HG03103 (cell line): ENCODE measurements around the gene OAF.
"Not testable (repeated sequence)": the region's sequence is repeated elsewhere in the genome, so short reads cannot be mapped to it uniquely, and the experiment has no call there.

Experiments used
- ATAC-seq: cut with Tn5 transposase; IDR thresholded peaks from one replicate; pipeline ENCODE4 v1.9.1; 2021; ENCODE audit warnings: low read depth; ENCODE audit not compliant: unreplicated experiment

Gene OAF

GRCh38 chr11:120236169-120237107 lies 25.6 kb downstream of the OAF start:
- ATAC-seq: no peak

DNA sequence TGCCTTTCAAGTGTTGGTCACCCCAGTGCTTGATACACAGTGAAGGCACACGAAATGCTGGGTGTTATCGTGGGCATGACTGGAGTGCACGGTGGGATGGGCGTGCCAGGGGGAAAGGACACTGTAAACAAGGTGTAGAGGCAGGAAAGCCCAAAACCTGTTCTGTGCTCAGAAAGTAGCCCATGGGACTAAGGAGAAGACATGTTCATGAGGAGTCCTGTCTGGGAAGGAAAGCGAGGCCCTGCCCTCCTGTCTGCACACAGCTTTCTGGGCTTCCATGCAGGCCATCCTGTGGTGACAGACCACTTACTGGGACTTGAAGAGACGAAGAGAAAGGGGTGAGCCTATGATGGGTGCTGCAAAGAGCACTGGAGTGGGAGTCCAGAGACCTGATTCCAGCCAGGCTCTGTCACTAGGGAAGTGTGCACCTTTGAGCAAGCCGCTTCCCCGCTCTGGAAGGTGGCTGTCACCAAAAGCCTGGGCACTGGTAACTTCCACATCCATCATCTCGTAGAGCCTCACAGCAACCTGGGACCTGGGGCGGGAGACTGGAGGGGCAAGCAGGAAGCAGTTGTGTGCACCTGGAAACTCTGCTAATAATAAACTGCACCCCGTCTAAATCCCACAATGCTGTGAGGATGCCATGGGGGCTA lies 28.3 kb downstream of the OAF start:
- no peak for ATAC-seq

- ATAC-seq: no peak
Observed at GRCh38 chr11:120239713-120240640, 29.1 kb downstream of the OAF start, which contains the start of gene POU2F3. TSS of gene POU2F3 (plus strand) at chr11:120240140. CDS start at chr11:120240344, 204 bp downstream.

DNA sequence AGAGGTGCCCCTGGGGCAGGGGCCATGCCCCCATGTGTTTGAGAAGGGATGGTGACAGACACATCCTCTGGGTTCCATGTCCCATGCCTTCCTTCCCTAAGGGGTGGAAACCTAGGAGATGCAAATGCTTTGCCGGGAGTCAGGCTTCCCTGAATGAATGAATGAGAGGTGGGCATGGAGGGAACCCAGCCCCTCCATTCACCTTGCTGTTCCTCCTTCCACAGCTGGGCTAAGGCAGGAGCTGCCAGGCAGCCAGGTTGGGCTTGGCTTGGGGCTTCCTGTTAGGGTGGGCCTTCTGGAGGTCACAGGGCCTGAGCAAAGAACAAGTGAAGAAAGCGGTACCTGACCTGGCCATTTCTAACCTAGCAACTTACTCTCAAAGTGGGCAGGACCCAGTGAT lies 30.0 kb downstream of the OAF start:
- ATAC-seq: no peak

DNA sequence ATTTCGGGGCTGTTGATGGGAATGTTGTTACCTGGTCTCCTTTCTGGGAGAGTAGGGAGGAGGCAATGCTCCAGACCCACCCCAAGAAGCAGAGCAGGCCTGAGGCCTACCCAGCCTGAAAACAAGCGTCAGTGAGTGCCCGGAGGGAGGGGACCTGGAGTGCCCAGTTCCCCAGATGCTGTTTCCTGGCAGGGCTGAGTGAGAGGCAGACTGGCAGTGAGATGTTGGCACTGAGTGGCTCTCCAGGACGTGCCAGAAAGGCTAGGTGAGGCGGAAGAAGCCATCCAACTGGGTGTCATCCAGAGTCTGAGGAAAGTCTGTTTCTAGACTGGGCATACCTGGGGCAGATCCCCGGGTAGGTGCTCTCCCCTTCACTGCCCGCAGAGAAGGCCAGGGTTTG lies 30.4 kb downstream of the OAF start:
- no peak for ATAC-seq

DNA sequence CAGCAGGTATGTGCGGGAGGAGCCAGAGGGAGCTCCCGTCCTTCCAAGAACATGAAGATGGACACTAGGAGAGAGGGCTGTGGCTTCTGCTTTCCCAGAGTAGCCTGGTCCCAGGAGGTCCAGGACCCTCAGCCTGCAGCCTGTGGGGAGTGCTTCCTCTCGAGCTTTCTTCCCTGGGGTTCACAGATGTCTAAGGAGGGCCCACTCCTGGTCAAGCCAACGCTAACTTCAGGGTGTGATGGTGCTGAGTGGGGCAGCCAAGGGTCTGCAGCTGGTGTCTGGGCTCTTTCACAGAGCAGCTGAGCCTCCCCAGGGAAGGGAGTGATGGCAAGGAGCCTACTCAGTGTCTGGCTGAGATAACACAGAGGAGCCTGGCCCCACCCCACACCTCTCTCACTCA lies 32.4 kb downstream of the OAF start:
- ATAC-seq: no peak

DNA sequence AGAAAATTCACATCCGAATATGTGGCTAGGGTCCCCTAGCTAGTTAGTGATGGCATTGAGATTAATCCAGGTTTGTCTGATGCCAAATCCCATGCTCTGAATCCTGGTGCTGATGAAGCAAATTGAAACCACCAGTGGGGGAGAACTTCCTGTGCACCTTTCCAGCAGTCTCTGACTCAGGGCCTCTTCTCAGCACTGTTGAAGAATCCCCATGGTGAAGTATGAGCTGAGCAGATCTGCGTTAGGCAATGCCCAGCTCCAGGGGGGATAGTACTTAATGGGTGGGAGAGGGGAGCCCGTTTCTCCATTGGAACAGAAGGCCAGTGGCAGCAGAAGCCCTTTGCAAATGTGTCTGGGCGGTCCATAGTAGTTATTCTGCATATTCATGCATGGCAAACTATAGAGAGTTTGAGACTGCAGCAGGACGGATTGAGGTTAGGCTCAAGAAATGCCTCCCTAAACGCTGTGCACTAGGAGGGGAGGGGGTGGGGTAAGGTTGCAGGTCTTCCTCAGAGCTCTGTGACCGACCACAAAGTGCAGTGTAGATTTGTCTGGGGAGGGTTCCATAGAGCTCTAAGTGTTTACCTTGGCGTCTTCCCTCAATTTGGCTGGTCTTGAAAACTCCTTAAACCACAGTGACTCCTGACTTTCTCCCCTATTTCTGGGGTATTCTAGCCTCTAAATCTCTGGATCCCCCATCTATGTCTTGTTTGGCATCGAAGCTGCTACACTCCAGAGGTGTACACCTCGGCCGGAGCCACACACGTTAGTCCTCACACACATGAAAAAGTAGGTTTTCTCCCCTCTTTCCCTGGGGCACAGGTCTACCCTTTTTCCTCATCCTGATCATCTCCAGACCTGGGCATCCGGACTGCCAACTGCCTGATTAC lies 33.9 kb downstream of the OAF start:
- no peak for ATAC-seq

- ATAC-seq: no peak
Observed at GRCh38 chr11:120245434-120245833, 34.6 kb downstream of the OAF start.

- no peak for ATAC-seq
Observed at GRCh38 chr11:120248551-120249278, 37.9 kb downstream of the OAF start.

DNA sequence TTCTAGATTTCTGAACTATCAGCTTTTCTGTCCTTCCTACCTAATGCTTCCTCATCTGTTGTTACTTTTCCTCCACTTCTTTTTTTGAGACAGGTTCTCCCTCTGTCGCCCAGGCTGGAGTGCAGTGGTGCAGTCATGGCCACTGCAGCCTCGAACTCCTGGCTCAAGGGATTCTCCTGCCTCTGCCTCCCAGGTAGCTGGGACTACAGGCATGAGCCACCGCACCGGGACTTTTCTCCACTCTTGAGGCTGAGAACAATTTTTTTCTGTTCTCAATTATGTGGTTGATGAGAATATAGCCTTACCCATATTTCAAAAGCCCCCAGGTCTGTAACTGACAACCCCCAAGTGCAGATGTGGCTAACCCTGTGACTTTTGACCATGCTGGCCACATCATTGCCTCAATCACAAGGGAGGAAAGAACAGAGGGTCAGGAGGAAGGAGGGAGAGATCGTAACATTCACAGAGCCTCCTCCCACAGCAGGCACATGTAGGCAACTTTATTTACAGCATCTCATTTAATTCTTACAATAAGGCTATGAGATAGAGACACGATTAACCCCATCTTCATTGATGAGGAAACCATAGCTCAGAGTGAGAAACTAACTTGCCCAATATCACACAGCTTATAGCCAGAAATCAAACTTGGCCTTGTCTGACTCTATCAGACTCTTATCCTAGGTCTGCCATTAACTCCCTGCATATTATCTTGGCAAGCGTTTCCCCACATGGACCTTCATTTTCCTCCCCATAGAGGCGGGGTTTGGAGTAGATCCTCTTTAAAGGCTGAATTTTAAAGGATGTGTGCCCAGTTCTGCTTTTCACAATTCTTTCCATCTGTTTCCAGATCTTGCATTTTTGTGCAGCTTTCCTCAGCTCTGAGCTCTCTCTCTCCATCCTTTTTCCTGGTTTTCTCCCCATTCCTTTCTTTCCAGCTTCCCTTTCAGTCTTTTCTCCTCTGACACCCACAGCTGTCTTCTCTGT lies 38.7 kb downstream of the OAF start:
- no peak for ATAC-seq

DNA sequence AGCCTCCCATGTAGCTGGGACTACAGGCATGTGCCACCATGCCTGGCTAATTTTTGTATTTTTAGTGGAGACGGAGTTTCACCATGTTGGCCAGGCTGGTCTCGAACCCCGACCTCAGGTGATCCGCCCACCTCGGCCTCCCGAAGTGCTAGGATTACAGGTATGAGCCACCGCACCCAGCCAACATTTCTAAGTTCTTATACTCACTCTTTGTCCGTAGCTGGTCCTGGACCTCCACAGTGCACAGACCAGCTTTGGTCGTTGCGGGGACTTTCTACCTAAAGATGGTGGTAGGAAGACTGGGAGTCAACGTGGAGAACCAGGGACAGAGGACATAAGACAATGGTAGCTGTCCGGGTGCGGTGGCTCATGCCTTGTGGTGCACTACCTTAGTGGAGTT lies 42.5 kb downstream of the OAF start:
- not testable (repeated sequence) for ATAC-seq

DNA sequence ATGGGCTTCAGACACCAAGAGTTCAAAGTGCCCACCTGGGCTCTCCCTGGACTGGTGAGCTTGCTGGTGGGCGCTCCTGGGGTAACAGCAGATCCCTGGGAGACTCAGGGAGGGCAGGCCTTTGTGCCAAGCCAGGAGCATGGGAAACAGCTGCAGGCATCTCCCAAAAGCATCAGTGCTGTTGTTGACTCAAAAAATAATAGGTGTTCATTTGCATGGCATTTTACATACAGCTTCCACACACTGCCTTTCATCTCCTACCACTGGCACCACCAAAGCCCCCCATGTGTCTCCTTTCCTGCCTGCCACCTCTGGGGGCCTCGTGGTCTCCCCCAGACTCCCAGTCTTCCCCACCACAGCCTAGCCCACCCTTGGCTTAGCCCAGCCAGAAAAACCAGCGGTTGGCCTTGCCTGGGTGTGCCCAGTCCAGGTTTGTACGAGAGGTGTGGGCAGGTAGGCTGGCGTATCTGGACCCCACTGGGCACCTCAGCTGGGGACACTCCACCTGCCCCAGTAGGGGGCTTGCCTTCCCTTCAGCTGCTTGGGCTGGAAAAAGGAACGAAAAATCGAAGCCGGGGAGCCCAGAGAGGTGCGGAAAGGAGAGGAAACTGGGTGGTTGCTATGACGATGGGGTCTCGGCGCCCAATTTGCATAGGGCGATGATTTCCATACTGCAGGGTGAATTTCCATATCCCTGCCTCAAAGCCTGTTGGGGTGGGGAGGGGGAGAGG lies 44.1 kb downstream of the OAF start:
- no peak for ATAC-seq

- ATAC-seq: no peak
Observed at GRCh38 chr11:120255519-120255866, 44.7 kb downstream of the OAF start.

- no peak for ATAC-seq
Observed at GRCh38 chr11:120256178-120256577, 45.3 kb downstream of the OAF start.

DNA sequence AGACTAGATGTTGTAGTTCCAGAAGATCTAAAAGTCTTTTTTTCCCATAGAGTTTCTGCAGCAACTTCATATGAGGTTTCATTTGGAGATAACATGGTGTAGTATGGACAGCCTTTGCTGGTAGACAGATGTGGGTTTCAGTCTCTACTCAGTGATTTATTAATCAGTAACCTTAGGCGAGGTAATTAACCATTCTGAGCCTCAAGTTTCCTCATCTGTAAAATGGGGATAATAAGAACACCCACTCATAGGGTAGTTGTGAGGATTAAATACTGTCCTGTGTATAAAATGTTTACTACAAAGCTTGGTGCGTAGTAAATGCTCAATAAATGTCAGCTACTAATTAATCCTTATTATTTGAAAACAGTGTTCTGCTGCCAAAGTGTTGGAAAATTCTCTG lies 45.9 kb downstream of the OAF start:
- ATAC-seq: no peak

- no peak for ATAC-seq
Observed at GRCh38 chr11:120257346-120257745, 46.5 kb downstream of the OAF start.

- ATAC-seq: no peak
Observed at GRCh38 chr11:120258661-120259060, 47.8 kb downstream of the OAF start.
